ENCODE data around the gene NPAT. TPM values are rescaled to one million over a fixed set of nuclear protein-coding genes. Genes with fewer than 3 reads are reported as not detected.
A peak's percentile ranks its signal among the peaks of the same experiment; 100 is the strongest.

Gene NPAT
- 6.3 TPM for total RNA-seq
- long read RNA-seq, full-length matches to known transcripts: 2 of 4 reads
- long read RNA-seq, partial matches to known transcripts: 2 of 4 reads
- long read RNA-seq, other reads (novel, unspliced or antisense): 0 of 4 reads

DNA sequence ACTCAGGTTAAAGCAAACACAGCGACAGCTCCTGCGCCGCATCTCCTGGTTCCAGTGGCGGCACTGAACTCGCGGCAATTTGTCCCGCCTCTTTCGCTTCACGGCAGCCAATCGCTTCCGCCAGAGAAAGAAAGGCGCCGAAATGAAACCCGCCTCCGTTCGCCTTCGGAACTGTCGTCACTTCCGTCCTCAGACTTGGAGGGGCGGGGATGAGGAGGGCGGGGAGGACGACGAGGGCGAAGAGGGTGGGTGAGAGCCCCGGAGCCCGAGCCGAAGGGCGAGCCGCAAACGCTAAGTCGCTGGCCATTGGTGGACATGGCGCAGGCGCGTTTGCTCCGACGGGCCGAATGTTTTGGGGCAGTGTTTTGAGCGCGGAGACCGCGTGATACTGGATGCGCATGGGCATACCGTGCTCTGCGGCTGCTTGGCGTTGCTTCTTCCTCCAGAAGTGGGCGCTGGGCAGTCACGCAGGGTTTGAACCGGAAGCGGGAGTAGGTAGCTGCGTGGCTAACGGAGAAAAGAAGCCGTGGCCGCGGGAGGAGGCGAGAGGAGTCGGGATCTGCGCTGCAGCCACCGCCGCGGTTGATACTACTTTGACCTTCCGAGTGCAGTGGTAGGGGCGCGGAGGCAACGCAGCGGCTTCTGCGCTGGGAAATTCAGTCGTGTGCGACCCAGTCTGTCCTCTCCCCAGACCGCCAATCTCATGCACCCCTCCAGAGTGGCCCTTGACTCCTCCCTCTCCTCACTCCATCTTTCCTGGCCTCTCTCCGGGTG is at the start of gene NPAT, which contains the start of gene ATM:
Gene NPAT (minus strand): TSS at position 65 of the 774 bp plus-strand sequence. CDS start 102 bp downstream, outside the sequence.
Gene ATM (plus strand): TSS at position 494 of the 774 bp plus-strand sequence. CDS start 4,558 bp downstream, outside the sequence.
- H3K36me3 ChIP-seq: peaks cover 3% of the 10 kb centered on the region
- H3K4me1 ChIP-seq: peaks cover 64% of the 10 kb centered on the region
- peak within 1 kb of the TSS; percentile 96 for H3K27ac ChIP-seq (replicated peaks)
- intact Hi-C loops (cut with micrococcal nuclease): loop anchor here (5.0 kb wide), 1 partner anchor 100 kb away; the partner anchor contains the start of gene ACAT1
- TF ChIP-seq, protein P1, sequence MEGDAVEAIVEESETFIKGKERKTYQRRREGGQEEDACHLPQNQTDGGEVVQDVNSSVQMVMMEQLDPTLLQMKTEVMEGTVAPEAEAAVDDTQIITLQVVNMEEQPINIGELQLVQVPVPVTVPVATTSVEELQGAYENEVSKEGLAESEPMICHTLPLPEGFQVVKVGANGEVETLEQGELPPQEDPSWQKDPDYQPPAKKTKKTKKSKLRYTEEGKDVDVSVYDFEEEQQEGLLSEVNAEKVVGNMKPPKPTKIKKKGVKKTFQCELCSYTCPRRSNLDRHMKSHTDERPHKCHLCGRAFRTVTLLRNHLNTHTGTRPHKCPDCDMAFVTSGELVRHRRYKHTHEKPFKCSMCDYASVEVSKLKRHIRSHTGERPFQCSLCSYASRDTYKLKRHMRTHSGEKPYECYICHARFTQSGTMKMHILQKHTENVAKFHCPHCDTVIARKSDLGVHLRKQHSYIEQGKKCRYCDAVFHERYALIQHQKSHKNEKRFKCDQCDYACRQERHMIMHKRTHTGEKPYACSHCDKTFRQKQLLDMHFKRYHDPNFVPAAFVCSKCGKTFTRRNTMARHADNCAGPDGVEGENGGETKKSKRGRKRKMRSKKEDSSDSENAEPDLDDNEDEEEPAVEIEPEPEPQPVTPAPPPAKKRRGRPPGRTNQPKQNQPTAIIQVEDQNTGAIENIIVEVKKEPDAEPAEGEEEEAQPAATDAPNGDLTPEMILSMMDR (IDR thresholded peaks at IDR 0.05; ENCODE audit: borderline replicate concordance): peak; percentile 78
- no peaks in the 10 kb centered on the region for H3K27me3 ChIP-seq (ENCODE audit: low read depth)
- peak; percentile 99 for DNase-seq
- H3K9me3 ChIP-seq (replicated peaks): no peaks in the 10 kb centered on the region
- peak within 1 kb of the TSS; percentile 75 for H3K4me3 ChIP-seq

DNA sequence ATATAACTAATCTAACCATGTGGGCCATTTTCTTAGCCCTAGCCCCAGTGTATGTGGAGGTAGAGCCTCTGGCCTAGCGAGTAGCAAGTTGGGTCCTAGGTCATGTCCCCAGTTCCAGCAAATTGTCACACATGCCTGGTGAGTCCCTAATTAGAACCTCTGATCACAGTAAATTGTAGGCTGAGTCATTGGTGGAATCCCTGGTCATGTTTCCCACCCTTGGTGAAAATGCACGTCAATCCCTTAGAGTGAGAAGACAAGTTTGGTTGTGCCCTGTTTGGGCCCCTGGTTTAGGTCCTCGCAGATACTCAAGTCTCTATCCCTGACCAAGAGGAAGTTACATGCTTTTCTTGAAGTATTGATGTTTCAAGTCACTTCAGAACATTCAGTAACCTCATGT is 47.1 kb upstream of the NPAT start:
- Histone ChIP-seq H3K9me3 (replicated peaks) (peaks cover 8% of the 10 kb centered on the region), H3K4me1 (no peaks in the 10 kb centered on the region), H3K36me3 (peaks cover 49% of the 10 kb centered on the region), H3K27me3 (ENCODE audit: low read depth) (no peaks in the 10 kb centered on the region), H3K4me3 (no peak overlapping the region), H3K27ac (replicated peaks) (no peak overlapping the region)
- TF ChIP-seq, protein P1 (IDR thresholded peaks at IDR 0.05; ENCODE audit: borderline replicate concordance): no peak
- intact Hi-C loops (cut with micrococcal nuclease): no loop called here
- DNase-seq: no peak

DNA sequence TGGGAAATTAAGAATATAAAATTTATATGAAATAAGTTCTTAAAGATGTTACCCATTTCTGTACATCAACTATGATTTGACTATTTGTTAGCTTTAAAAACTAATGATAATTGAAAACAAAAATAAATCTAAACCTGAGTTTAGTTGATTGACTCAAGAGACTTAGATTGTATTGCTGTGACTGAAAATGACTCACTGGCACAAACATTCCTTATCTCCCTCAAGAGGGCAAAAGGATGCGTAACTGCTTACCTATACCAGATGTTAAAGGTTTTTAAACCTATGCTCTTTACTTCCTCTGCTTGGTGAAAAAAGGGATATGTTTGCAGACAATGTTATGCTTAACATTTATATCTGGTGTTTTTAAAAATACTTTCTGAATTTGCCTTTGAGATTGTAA is 30.7 kb upstream of the NPAT start:
- Histone ChIP-seq H3K36me3 (peaks cover 99% of the 10 kb centered on the region), H3K27ac (replicated peaks) (no peak overlapping the region), H3K9me3 (replicated peaks) (no peaks in the 10 kb centered on the region), H3K4me1 (no peaks in the 10 kb centered on the region), H3K4me3 (no peak overlapping the region), H3K27me3 (ENCODE audit: low read depth) (no peaks in the 10 kb centered on the region)
- DNase-seq: no peak
- intact Hi-C loops (cut with micrococcal nuclease): no loop called here
- TF ChIP-seq, protein P1 (IDR thresholded peaks at IDR 0.05; ENCODE audit: borderline replicate concordance): no peak

DNA sequence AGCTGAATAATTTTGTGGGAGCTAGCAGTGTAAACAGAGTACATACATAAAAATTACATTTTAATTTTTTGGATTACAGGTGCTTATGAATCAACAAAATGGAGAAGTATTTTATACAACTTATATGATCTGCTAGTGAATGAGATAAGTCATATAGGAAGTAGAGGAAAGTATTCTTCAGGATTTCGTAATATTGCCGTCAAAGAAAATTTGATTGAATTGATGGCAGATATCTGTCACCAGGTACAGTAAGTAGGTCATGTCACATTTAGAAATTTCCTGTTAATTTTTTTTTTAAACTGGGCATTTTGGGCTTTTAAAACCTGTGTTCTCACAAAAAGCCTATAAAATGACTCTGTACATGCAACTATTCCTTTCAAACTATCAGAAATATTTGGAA is 24.4 kb upstream of the NPAT start:
- Histone ChIP-seq H3K36me3 (peaks cover 64% of the 10 kb centered on the region), H3K27me3 (ENCODE audit: low read depth) (no peaks in the 10 kb centered on the region), H3K9me3 (replicated peaks) (no peaks in the 10 kb centered on the region), H3K4me3 (no peak overlapping the region), H3K27ac (replicated peaks) (no peak overlapping the region), H3K4me1 (no peaks in the 10 kb centered on the region)
- TF ChIP-seq, protein P1 (IDR thresholded peaks at IDR 0.05; ENCODE audit: borderline replicate concordance): no peak
- no peak for DNase-seq
- intact Hi-C loops (cut with micrococcal nuclease): no loop called here

DNA sequence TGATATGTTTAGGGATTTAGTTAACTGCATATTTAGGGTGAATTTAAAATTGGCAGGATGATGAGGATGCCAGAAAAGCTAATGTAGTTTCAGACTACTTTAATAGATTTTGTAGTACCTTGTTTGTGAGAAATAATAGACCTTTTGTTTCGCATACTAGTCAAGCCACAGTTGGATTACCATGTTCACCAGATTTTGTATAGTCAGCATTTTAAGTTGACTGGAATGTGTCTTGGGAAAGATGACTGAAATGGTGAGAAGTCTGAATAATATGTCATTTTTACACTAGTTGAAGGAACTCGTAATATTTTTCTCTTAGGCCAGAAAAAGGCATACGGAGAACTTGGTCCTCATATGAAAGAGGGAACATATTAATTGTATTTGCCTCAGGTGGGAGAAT is 23.9 kb upstream of the NPAT start:
- Histone ChIP-seq H3K9me3 (replicated peaks) (no peaks in the 10 kb centered on the region), H3K27me3 (ENCODE audit: low read depth) (no peaks in the 10 kb centered on the region), H3K4me3 (no peak overlapping the region), H3K36me3 (peaks cover 62% of the 10 kb centered on the region), H3K4me1 (no peaks in the 10 kb centered on the region), H3K27ac (replicated peaks) (no peak overlapping the region)
- DNase-seq: no peak
- TF ChIP-seq, protein P1 (IDR thresholded peaks at IDR 0.05; ENCODE audit: borderline replicate concordance): no peak
- intact Hi-C loops (cut with micrococcal nuclease): no loop called here
